ENCODE results near the gene ZNF320.

- no peak for TF ChIP-seq CTCF (IDR thresholded peaks at IDR 0.05)
- no peak for TF ChIP-seq POLR2A (IDR thresholded peaks at IDR 0.05)
- no peak for TF ChIP-seq EP300 (IDR thresholded peaks at IDR 0.05)
These were observed 8.4 kb downstream of the ZNF320 start for GRCh38 chr19:52889076-52889475.
